Globus pallidus (tissue), 1 donor: ENCODE measurements around the gene DGKQ.
"Not testable (repeated sequence)": the region's sequence is repeated elsewhere in the genome, so short reads cannot be mapped to it uniquely, and the experiment has no call there.

ENCODE experiments used
- DNase-seq: peaks from one replicate; pipeline ENCODE4 v3.0.0-alpha.2; 2015; ENCODE audit warnings: low spot score

The DGKQ gene

DNA sequence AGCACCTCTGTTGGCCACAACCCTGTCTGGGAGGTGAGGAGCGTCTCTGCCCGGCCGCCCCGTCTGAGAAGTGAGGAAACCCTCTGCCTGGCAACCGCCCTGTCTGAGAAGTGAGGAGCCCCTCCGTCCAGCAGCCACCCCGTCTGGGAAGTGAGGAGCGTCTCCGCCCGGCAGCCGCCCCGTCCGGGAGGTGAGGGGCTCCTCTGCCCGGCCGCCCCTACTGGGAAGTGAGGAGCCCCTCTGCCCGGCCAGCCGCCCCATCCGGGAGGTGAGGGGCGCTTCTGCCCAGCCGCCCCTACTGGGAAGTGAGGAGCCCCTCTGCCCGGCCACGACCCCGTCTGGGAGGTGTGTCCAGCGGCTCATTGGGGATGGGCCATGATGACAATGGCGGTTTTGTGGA, 2.6 kb upstream of the DGKQ start:
- DNase-seq = not testable (repeated sequence)

GRCh38 chr4:974668-975067, 1.3 kb upstream of the DGKQ start:
- no peak for DNase-seq

DNA sequence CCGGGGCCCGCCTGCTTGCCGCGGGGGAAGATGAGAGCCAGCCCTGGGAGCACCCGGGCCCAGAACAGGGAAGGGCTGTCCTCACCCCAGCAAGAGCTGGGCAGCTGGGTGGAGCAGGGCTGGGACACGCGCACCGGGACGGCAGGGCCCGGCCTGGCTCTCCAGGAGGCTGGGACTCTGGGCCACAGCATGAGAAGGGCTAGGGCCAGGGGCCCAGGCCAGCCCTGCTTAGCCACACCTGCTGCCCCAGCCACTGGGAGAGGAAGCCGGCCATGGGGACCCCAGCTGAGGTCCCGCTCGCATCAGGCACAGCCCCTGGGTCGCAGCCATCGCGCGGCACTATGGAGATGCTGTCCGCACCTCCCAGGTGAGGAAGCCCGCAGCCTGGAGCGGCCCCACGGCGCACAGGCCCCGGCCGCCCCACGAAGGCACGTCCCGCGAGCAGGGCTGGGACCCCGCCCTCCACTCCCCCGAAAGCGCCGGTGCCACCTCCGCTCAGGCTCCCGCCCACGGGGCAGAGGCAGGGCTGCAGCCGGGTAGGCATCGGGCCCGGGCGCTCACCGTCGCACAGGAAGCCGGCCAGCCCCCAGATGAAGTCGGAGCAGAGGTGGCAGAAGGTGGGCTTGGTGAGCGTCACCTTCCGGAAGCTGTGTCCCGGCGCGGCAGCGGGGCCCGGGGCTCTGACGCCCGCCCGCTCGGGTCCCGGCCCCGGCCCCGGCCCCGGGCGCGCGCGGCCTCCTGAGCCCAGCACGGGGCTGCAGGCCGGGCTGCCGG, 531 bp downstream of the DGKQ start:
- DNase-seq = no peak

DNA sequence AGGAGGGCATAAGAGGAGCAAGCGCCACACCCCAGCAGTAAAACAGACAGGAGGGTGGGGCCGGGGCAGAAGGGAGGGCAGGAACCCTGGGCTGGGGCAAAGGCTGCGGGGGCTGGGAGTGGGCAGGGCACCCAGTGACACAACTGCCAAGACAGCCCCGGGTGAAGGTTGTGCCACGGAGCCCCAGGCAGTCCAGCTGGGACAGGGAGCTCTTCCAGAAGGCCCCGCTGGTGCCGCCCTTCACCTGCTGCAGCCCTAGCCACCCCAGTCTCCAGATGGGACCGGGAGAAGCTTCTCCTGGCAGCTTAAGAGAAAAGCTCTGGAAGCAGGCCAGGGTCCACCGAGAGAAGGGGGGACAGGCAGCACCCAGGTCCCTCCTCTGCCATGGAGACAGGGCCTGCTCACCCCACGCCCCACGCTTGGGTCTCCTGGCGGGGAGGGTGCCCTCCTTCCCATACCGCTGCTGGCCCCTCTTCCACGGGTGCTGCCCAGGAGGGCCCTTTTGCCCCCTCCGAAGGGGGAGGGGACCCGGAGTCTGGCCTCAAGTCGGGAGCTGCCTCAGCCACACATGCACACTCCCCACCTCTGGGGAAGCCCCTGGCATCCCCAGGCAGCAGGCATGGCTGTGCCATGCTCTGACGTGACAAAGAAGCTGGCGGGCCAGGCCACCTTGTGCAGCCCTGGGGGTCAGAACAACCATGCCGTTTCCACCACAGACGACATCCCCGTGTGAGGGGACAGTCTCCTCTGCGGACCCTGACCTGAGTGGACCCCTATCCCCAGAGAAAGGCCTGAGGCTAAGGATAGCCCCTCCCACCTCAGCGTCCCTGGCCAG, 1.5 kb downstream of the DGKQ start:
- no peak for DNase-seq

GRCh38 chr4:970854-971520, 2.4 kb downstream of the DGKQ start:
- no peak for DNase-seq

DNA sequence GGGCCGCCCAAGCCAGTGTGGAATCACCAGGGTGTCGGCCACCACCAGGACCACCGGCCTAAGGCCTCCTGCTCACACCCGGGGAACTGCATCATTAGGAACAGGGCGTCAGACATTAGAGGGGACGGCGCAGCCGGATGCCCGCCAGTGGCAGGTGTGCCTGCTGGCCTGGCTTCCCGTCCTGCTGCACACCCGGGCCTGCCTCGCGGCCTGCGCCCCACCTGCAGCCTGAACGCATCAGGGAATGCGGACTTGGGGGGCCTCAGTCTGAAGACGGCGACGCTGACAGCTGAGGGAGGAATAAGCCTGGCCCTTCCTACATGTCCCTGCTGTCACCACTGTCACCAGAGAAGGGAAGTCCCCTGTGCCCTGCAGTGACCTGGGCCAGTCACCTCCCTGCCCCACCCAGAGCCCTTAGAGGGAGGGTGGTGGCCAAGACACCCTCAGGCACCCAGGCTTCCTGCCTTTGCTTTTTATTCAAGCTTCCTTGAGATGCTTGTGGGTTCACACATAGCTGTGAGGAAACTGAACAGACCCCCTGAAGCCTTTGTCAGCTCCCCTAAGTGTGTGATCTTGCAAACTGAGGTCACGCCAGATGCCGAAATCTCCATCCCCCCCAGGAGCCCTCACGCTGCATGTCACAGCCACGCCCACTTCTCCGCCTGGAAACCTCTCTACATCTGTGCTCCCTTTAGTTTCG, 3.2 kb downstream of the DGKQ start:
- DNase-seq = no peak

DNA sequence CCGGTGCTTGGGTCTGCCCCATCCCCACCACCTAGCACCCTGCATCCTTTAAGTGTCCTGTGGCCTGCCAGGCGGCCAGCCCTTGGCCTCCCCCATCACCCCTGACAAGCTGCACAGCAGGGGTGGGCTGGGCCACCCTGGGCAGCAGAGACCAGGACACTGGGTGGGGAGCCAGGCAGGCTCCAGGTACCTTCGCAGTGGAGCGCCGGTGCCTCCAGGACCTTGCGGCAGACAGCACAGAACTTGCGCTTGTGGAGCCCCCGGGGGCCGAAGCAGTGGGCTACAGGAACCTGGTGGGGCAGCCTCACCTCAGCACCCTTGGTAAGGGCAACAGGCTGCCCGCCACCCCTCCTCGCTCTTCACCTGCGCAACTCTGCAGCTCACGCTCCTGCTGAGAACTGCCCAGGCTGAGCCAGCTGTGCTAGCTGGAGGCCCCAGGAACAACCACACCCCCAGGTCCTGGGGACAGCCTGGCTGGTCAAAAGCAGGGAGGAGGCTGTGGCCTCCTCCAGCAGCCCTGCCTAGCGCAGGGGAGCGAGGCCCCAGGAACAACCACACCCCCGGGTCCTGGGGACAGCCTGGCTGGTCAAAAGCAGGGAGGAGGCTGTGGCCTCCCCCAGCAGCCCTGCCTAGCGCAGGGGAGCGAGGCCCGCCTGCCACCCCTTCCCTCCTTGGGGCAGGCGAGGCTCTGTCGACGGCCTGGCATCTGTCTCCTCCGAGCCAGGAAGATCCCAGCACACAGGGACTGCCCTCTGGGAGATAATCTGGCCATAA, 4.6 kb downstream of the DGKQ start:
- DNase-seq = no peak

DNA sequence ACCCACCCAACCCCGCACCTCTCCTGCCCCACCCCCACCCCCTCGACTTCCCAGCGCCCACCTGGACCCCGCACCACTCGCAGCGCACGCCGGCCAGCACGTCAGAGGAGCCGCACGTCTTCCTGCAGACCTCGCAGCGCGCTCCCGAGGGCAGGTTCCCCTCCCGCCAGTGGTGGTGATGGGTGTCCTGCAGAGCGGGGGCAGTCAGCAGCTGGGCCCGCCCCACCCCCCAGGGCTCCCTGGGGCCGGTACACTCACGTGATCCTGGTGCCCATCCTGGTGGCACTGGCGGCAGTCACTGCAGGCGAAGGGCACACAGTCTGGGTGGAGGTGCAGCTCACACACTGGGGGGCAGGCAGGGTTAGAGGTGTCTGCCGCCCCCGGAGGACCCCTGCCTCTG, 5.1 kb downstream of the DGKQ start:
- no peak for DNase-seq

DNA sequence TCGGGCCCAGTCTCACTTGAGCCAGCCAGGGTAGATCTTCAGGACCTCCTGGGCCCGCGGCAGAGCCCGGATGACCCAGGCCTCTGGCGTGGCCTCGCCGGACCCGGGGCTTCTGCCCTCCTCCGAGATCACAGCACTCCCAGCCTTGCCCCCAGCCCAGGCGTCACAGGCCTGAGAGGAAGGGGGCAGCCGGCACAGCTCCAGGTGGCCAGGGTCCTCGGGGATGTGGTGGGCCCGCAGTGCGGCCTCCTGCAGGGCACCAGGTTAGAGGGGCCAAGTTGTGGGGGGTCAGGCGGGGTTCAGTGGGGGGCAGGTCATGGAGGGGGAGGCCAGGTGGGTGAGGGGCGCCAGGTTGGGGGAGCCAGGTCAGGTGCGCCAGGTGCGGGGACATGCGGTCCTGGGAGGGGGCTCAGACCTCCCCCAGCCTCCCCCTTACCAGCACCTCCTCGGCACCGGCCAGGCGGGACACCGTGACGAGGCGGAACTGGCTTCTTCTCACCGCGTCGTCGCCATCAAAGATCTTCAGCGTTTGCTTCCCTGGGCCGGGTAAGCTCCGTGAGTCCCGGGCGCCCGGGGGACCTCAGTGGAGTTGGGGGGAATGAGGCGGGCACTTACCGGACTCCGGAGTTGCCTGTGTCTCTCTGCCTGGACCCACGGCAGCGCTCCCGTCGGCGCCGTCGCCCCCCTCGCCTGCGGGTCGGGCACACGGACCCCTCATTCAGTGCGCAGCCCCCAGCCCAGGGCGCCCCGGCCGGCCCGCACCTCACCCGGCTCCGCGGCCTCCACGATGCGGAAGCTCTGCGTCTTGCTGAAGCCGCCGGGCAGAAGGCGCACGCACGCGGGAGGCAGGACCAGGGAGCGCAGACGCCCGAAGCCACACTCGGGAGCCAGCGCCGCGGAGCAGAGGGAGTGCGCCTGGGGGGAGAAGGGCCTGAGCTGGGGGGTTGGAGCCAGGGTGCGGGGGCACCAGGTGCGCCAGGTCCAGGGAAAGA, 6.0 kb downstream of the DGKQ start:
- no peak for DNase-seq

GRCh38 chr4:966266-967112, 6.9 kb downstream of the DGKQ start:
- DNase-seq = no peak

GRCh38 chr4:965766-966134, 7.6 kb downstream of the DGKQ start:
- DNase-seq = no peak

DNA sequence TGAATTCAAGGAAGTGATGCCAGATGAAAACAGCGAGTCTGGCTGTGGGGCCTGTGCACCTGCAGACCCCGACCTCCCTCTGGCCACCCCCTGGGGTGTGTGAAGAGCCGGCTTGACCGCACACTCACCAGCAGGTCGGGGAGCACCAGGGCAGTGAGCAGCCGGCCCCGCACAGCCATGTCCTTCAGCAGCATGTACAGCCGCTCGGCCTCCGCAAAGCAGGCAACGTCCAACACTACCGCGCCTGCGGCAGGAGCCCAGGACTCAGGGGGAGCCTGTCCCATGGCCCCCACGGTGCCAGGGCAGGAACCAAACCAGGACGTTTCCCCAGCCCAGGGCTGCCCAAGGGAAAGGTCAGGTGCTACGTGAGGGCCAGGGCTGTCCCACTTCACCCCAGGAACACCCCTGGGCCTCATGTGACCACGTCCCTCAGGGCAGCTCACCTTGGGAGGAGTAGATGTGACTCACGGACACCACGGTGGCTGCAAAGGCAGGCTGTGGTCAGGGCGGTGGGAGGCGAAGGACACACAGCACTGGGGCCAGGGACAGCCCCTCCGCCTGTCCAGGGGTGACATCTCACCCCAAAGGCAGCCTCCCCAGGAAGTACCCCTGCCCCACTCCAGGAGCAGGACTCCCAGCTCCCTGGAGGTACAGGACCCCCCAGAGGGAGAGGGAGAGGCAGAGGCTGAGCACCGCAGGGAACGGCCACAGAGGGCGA, 8.2 kb downstream of the DGKQ start:
- no peak for DNase-seq

GRCh38 chr4:964346-965025, 8.9 kb downstream of the DGKQ start:
- DNase-seq = no peak

DNA sequence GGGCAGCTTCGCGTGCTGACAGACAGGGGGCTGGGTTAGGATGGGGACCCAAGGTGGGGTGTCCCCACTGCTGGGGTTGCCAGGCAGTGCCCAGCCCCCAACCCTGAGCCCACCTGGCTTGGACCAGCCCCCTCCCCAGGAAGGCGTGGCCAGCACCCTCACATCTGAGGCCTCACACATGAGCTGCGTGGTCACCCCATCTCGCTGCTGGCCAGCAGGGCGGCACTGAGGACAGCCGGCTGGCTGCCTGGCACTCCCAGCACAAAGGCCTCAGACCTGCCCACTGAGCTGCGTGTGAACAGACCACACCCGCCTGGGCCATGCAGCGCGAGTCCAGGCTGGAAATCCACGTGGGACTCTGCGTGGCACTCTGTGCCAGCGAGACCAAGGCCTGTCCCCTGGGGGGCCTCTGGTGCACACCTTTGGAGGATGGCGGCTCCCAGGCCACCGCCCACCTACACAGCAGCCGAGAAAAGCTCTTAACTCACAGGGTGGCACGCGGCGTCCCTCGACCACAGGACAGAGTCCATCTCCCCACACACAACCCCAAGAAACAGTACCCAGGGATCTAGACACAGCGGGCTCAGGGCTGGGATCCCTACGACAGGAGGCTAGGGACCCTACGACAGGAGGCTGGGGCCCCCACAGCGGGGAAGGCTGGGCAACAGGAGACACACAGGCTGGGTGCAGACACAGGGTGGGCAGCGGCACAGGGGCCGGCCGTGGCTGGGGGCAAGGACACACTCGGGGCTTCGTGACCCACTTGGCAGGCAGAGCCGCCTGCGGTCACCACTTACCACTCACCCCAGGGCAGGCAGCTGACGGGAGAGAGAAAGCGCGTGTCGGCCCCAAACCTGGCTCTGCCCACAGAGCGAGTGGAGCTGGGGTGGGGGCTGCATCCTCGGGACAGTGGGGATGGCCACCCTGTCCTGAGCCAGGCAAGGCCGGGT, 9.8 kb downstream of the DGKQ start:
- no peak for DNase-seq

GRCh38 chr4:962231-963208, 10.8 kb downstream of the DGKQ start:
- DNase-seq = no peak
